GM21515 (cell line): ENCODE data around the gene LRRN1.

ENCODE experiments used
- ATAC-seq: cut with Tn5 transposase; IDR thresholded peaks from one replicate; pipeline ENCODE4 v1.9.1; 2021; ENCODE audit not compliant: unreplicated experiment

LRRN1 gene

GRCh38 chr3:3799173-3800079, at the start of gene LRRN1:
Gene LRRN1 (plus strand): TSS chr3:3799431. CDS start chr3:3844642, 45,211 bp downstream.
- ATAC-seq = peak; percentile 50

GRCh38 chr3:3753416-3753815, 45.8 kb upstream of the LRRN1 start:
- no peak for ATAC-seq

- no peak for ATAC-seq
These were observed 33.6 kb upstream of the LRRN1 start for GRCh38 chr3:3765661-3766060.

GRCh38 chr3:3766140-3766539, 33.1 kb upstream of the LRRN1 start:
- ATAC-seq = no peak

GRCh38 chr3:3771094-3771493, 28.1 kb upstream of the LRRN1 start:
- ATAC-seq = no peak

- ATAC-seq = no peak
These were observed 27.7 kb upstream of the LRRN1 start for GRCh38 chr3:3771567-3771966.

- no peak for ATAC-seq
These were observed 26.9 kb upstream of the LRRN1 start for GRCh38 chr3:3772338-3772737.

GRCh38 chr3:3772920-3773319, 26.3 kb upstream of the LRRN1 start:
- no peak for ATAC-seq

GRCh38 chr3:3776607-3777006, 22.6 kb upstream of the LRRN1 start:
- no peak for ATAC-seq

GRCh38 chr3:3778216-3778615, 21.0 kb upstream of the LRRN1 start:
- no peak for ATAC-seq

GRCh38 chr3:3778641-3779270, 20.5 kb upstream of the LRRN1 start:
- no peak for ATAC-seq

GRCh38 chr3:3782457-3782856, 16.8 kb upstream of the LRRN1 start:
- no peak for ATAC-seq

- no peak for ATAC-seq
These were observed 16.0 kb upstream of the LRRN1 start for GRCh38 chr3:3783210-3783609.

GRCh38 chr3:3783696-3784095, 15.5 kb upstream of the LRRN1 start:
- ATAC-seq = no peak

- ATAC-seq = no peak
These were observed 6.8 kb upstream of the LRRN1 start for GRCh38 chr3:3792391-3792790.

GRCh38 chr3:3798631-3799113, 559 bp upstream of the LRRN1 start:
- ATAC-seq = peak; percentile 41

- ATAC-seq = no peak
These were observed 837 bp downstream of the LRRN1 start for GRCh38 chr3:3800080-3800455.

GRCh38 chr3:3800685-3801493, 1.7 kb downstream of the LRRN1 start:
- no peak for ATAC-seq

- ATAC-seq = no peak
These were observed 2.2 kb downstream of the LRRN1 start for GRCh38 chr3:3801494-3801841.

GRCh38 chr3:3802046-3802445, 2.8 kb downstream of the LRRN1 start:
- no peak for ATAC-seq

GRCh38 chr3:3804560-3804959, 5.3 kb downstream of the LRRN1 start:
- ATAC-seq = no peak

GRCh38 chr3:3806092-3806491, 6.9 kb downstream of the LRRN1 start:
- no peak for ATAC-seq
